Measurements from ENCODE around the gene ABLIM1.

GRCh38 chr10:114429581-114430335 is 228.3 kb downstream of the ABLIM1 start:
- TF ChIP-seq POLR2A (IDR thresholded peaks at IDR 0.05; ENCODE audit: low read length) (no peak), GATA1 (IDR thresholded peaks at IDR 0.05; ENCODE audit: low read depth, low read length) (no peak)

Data from erythroblast (primary cell).